ENCODE results near the gene TPST2. TPM values are rescaled to one million over a fixed set of nuclear protein-coding genes. Genes with fewer than 3 reads are reported as not detected.

The TPST2 gene
- polyA plus RNA-seq, 1 donor from 2014 or later = 34.7 TPM

GRCh38 chr22:26580240-26580962 lies 9.5 kb downstream of the TPST2 start:
- Mint-ChIP-seq H3K9me3 (no peaks in the 10 kb centered on the region), H3K36me3 (peaks cover 3% of the 10 kb centered on the region), H3K27me3 (no peaks in the 10 kb centered on the region), H3K27ac (peak overlapping the region in 2 of 3 donors; percentile 23 to 90), H3K4me1 (peaks cover 15 to 33% (median 20%) of the 10 kb centered on the region in 3 donors), H3K4me3 (peak overlapping the region in 2 of 4 donors; percentile 23 to 65)

- Mint-ChIP-seq H3K36me3 (peaks cover 3% of the 10 kb centered on the region), H3K9me3 (no peaks in the 10 kb centered on the region), H3K27ac (peak overlapping the region; percentile 23 to 90 (median 32)), H3K4me1 (peaks cover 15 to 33% (median 20%) of the 10 kb centered on the region in 3 donors), H3K27me3 (no peaks in the 10 kb centered on the region), H3K4me3 (peak overlapping the region; percentile 1 to 78 (median 65))
Observed at GRCh38 chr22:26579331-26579886, 10.5 kb downstream of the TPST2 start.

- Mint-ChIP-seq H3K27ac (no peak overlapping the region), H3K9me3 (no peaks in the 10 kb centered on the region), H3K27me3 (no peaks in the 10 kb centered on the region), H3K4me1 (peaks cover 22 to 35% (median 28%) of the 10 kb centered on the region in 3 donors), H3K36me3 (peaks cover 3% of the 10 kb centered on the region), H3K4me3 (no peak overlapping the region)
Observed at GRCh38 chr22:26577081-26577480, 12.9 kb downstream of the TPST2 start.

GRCh38 chr22:26576026-26576680 lies 13.8 kb downstream of the TPST2 start:
- no peak overlapping the region for H3K27ac Mint-ChIP-seq
- H3K4me3 Mint-ChIP-seq = peak overlapping the region in 1 of 4 donors; percentile 24
- no peaks in the 10 kb centered on the region for H3K9me3 Mint-ChIP-seq
- no peaks in the 10 kb centered on the region for H3K27me3 Mint-ChIP-seq
- H3K36me3 Mint-ChIP-seq = peaks cover 7% of the 10 kb centered on the region
- peaks cover 23 to 33% (median 28%) of the 10 kb centered on the region in 3 donors for H3K4me1 Mint-ChIP-seq

GRCh38 chr22:26574001-26574723 lies 15.8 kb downstream of the TPST2 start:
- no peaks in the 10 kb centered on the region for H3K9me3 Mint-ChIP-seq
- H3K27me3 Mint-ChIP-seq = no peaks in the 10 kb centered on the region
- peak overlapping the region in 1 of 4 donors; percentile 12 for H3K4me3 Mint-ChIP-seq
- no peak overlapping the region for H3K27ac Mint-ChIP-seq
- peaks cover 21 to 26% (median 25%) of the 10 kb centered on the region in 3 donors for H3K4me1 Mint-ChIP-seq
- H3K36me3 Mint-ChIP-seq = peaks cover 7% of the 10 kb centered on the region

GRCh38 chr22:26573026-26573662 lies 16.8 kb downstream of the TPST2 start:
- Mint-ChIP-seq H3K4me3 (no peak overlapping the region), H3K4me1 (peaks cover 20 to 21% (median 21%) of the 10 kb centered on the region in 3 donors), H3K27ac (peak overlapping the region in 1 of 3 donors; percentile 63)

GRCh38 chr22:26570864-26571525 lies 18.9 kb downstream of the TPST2 start:
- Mint-ChIP-seq H3K4me1 (peaks cover 12 to 17% (median 12%) of the 10 kb centered on the region in 3 donors), H3K27ac (no peak overlapping the region), H3K9me3 (no peaks in the 10 kb centered on the region), H3K36me3 (peaks cover 6% of the 10 kb centered on the region), H3K27me3 (no peaks in the 10 kb centered on the region), H3K4me3 (no peak overlapping the region)

More at GRCh38 chr22:26573026-26573662, 16.8 kb downstream of the TPST2 start:
- H3K27me3 Mint-ChIP-seq = no peaks in the 10 kb centered on the region
- peaks cover 7% of the 10 kb centered on the region for H3K36me3 Mint-ChIP-seq
- H3K9me3 Mint-ChIP-seq = no peaks in the 10 kb centered on the region

GRCh38 chr22:26570115-26570514 lies 19.8 kb downstream of the TPST2 start:
- Mint-ChIP-seq H3K4me3 (no peak overlapping the region), H3K27ac (peak overlapping the region in 1 of 3 donors; percentile 42), H3K4me1 (peaks cover 11 to 17% (median 12%) of the 10 kb centered on the region in 3 donors)

GRCh38 chr22:26568207-26568706 lies 21.7 kb downstream of the TPST2 start:
- Mint-ChIP-seq H3K4me3 (no peak overlapping the region), H3K4me1 (peaks cover 1 to 17% (median 10%) of the 10 kb centered on the region in 3 donors), H3K27me3 (no peaks in the 10 kb centered on the region), H3K27ac (no peak overlapping the region), H3K9me3 (no peaks in the 10 kb centered on the region), H3K36me3 (peaks cover 6% of the 10 kb centered on the region)

More at GRCh38 chr22:26570115-26570514, 19.8 kb downstream of the TPST2 start:
- Mint-ChIP-seq H3K36me3 (peaks cover 6% of the 10 kb centered on the region), H3K9me3 (no peaks in the 10 kb centered on the region), H3K27me3 (no peaks in the 10 kb centered on the region)

GRCh38 chr22:26567610-26568009 lies 22.3 kb downstream of the TPST2 start:
- Mint-ChIP-seq H3K27me3 (no peaks in the 10 kb centered on the region), H3K4me1 (peaks cover 0 to 18% (median 12%) of the 10 kb centered on the region in 3 donors), H3K9me3 (no peaks in the 10 kb centered on the region), H3K36me3 (peaks cover 6% of the 10 kb centered on the region), H3K27ac (no peak overlapping the region), H3K4me3 (no peak overlapping the region)

- peaks cover 6% of the 10 kb centered on the region for H3K36me3 Mint-ChIP-seq
- no peaks in the 10 kb centered on the region for H3K9me3 Mint-ChIP-seq
- no peaks in the 10 kb centered on the region for H3K27me3 Mint-ChIP-seq
- H3K4me3 Mint-ChIP-seq = no peak overlapping the region
- H3K27ac Mint-ChIP-seq = no peak overlapping the region
- peaks cover 0 to 18% (median 12%) of the 10 kb centered on the region in 3 donors for H3K4me1 Mint-ChIP-seq
Observed at GRCh38 chr22:26566994-26567393, 22.9 kb downstream of the TPST2 start.

- Mint-ChIP-seq H3K4me3 (no peak overlapping the region), H3K4me1 (peaks cover 0 to 17% (median 9%) of the 10 kb centered on the region in 3 donors), H3K27ac (no peak overlapping the region), H3K9me3 (no peaks in the 10 kb centered on the region), H3K36me3 (peaks cover 2% of the 10 kb centered on the region), H3K27me3 (no peaks in the 10 kb centered on the region)
Observed at GRCh38 chr22:26565889-26566288, 24.0 kb downstream of the TPST2 start.

- no peak overlapping the region for H3K27ac Mint-ChIP-seq
- H3K9me3 Mint-ChIP-seq = no peaks in the 10 kb centered on the region
- no peak overlapping the region for H3K4me3 Mint-ChIP-seq
Observed at GRCh38 chr22:26565181-26565580, 24.8 kb downstream of the TPST2 start.

GRCh38 chr22:26564672-26565071 lies 25.3 kb downstream of the TPST2 start:
- Mint-ChIP-seq H3K27me3 (no peaks in the 10 kb centered on the region), H3K4me3 (no peak overlapping the region), H3K4me1 (peaks cover 5 to 10% (median 9%) of the 10 kb centered on the region in 3 donors), H3K9me3 (no peaks in the 10 kb centered on the region), H3K27ac (no peak overlapping the region), H3K36me3 (peaks cover 2% of the 10 kb centered on the region)

More at GRCh38 chr22:26565181-26565580, 24.8 kb downstream of the TPST2 start:
- peaks cover 2% of the 10 kb centered on the region for H3K36me3 Mint-ChIP-seq
- H3K27me3 Mint-ChIP-seq = no peaks in the 10 kb centered on the region
- H3K4me1 Mint-ChIP-seq = peaks cover 3 to 12% (median 9%) of the 10 kb centered on the region in 3 donors

Data from IgD-negative memory B cell (primary cell).